EH (cell line): Measurements from ENCODE around the gene HORMAD2.
"Not testable (repeated sequence)": the region's sequence is repeated elsewhere in the genome, so short reads cannot be mapped to it uniquely, and the experiment has no call there.

ENCODE experiments used
- DNase-seq: peaks from one replicate; pipeline ENCODE4 v3.0.0-alpha.2; 2015; ENCODE audit warnings: low read depth

HORMAD2 gene

GRCh38 chr22:30191040-30191701 is 110.9 kb downstream of the HORMAD2 start:
- DNase-seq = peak; percentile 29

- DNase-seq = peak; percentile 33
Observed at GRCh38 chr22:30192427-30192826, 112.2 kb downstream of the HORMAD2 start.

GRCh38 chr22:30193031-30193775 is 112.9 kb downstream of the HORMAD2 start:
- DNase-seq = no peak

GRCh38 chr22:30195245-30196140 is 115.2 kb downstream of the HORMAD2 start:
- DNase-seq = peak; percentile 47

GRCh38 chr22:30196141-30196879 is 116.0 kb downstream of the HORMAD2 start:
- peak; percentile 100 for DNase-seq

- DNase-seq = no peak
Observed at GRCh38 chr22:30196880-30197336, 116.6 kb downstream of the HORMAD2 start.

GRCh38 chr22:30197389-30197788 is 117.1 kb downstream of the HORMAD2 start:
- no peak for DNase-seq

GRCh38 chr22:30198152-30198825 is 118.0 kb downstream of the HORMAD2 start:
- no peak for DNase-seq

GRCh38 chr22:30198921-30199320 is 118.7 kb downstream of the HORMAD2 start:
- no peak for DNase-seq

- not testable (repeated sequence) for DNase-seq
Observed at GRCh38 chr22:30200905-30201304, 120.6 kb downstream of the HORMAD2 start.

GRCh38 chr22:30201945-30202344 is 121.7 kb downstream of the HORMAD2 start:
- peak; percentile 73 for DNase-seq

GRCh38 chr22:30202531-30203006 is 122.3 kb downstream of the HORMAD2 start:
- peak; percentile 48 for DNase-seq

GRCh38 chr22:30204015-30204741 is 123.9 kb downstream of the HORMAD2 start:
- DNase-seq = no peak

GRCh38 chr22:30204742-30205111 is 124.5 kb downstream of the HORMAD2 start:
- peak; percentile 88 for DNase-seq

- DNase-seq = peak; percentile 97
Observed at GRCh38 chr22:30205281-30206115, 125.2 kb downstream of the HORMAD2 start.

- DNase-seq = peak; percentile 97
Observed at GRCh38 chr22:30206944-30207343, 126.7 kb downstream of the HORMAD2 start.

- peak; percentile 91 for DNase-seq
Observed at GRCh38 chr22:30208631-30209603, 128.7 kb downstream of the HORMAD2 start.

GRCh38 chr22:30209642-30210041 is 129.4 kb downstream of the HORMAD2 start:
- DNase-seq = no peak
